ENCODE results near the gene CYP3A4.
"Not testable (repeated sequence)": the region's sequence is repeated elsewhere in the genome, so short reads cannot be mapped to it uniquely, and the experiment has no call there.

CYP3A4 gene

GRCh38 chr7:99730238-99730810 lies 53.7 kb downstream of the CYP3A4 start:
- in situ Hi-C loops (cut with MboI; ENCODE audit: low sequenced_read_pairs), result no loop called here

GRCh38 chr7:99729486-99730237 lies 54.3 kb downstream of the CYP3A4 start:
- in situ Hi-C loops (cut with MboI; ENCODE audit: low sequenced_read_pairs), result no loop called here

GRCh38 chr7:99728615-99729014 lies 55.4 kb downstream of the CYP3A4 start:
- in situ Hi-C loops (cut with MboI; ENCODE audit: low sequenced_read_pairs), result no loop called here

- in situ Hi-C loops (cut with MboI; ENCODE audit: low sequenced_read_pairs), result not testable (repeated sequence)
These were observed 60.8 kb downstream of the CYP3A4 start for GRCh38 chr7:99723201-99723600.

- in situ Hi-C loops (cut with MboI; ENCODE audit: low sequenced_read_pairs), result no loop called here
These were observed 63.0 kb downstream of the CYP3A4 start for GRCh38 chr7:99720800-99721595.

GRCh38 chr7:99719996-99720769 lies 63.8 kb downstream of the CYP3A4 start:
- in situ Hi-C loops (cut with MboI; ENCODE audit: low sequenced_read_pairs), result no loop called here

- in situ Hi-C loops (cut with MboI; ENCODE audit: low sequenced_read_pairs), result no loop called here
These were observed 69.9 kb downstream of the CYP3A4 start for GRCh38 chr7:99713995-99714570.

GRCh38 chr7:99709838-99710578 lies 74.0 kb downstream of the CYP3A4 start:
- in situ Hi-C loops (cut with MboI; ENCODE audit: low sequenced_read_pairs), result no loop called here

GRCh38 chr7:99709260-99709659 lies 74.7 kb downstream of the CYP3A4 start:
- in situ Hi-C loops (cut with MboI; ENCODE audit: low sequenced_read_pairs), result no loop called here

GRCh38 chr7:99707096-99707495 lies 76.9 kb downstream of the CYP3A4 start:
- in situ Hi-C loops (cut with MboI; ENCODE audit: low sequenced_read_pairs), result no loop called here

All from HL-60/S4 treated with phorbol 12-myristate 13-acetate at 8.2 ng/mL for 4 days and 3 days (cell line).